Measurements from ENCODE around the gene CILP2. TPM values are rescaled to one million over a fixed set of nuclear protein-coding genes. Genes with fewer than 3 reads are reported as not detected.

Gene CILP2
- total and polyA plus RNA-seq, 9 of the 15 experiments (the other 6 are each of a cell fraction or from before 2014, with no cell fraction given), result 0.04 to 0.35 (median 0.05) TPM; not detected in 2

GRCh38 chr19:19493841-19494546 is 44.1 kb upstream of the CILP2 start (continued):
- TF ChIP-seq FUS (optimal IDR thresholded peaks at IDR 0.05; ENCODE audit: low read depth, low read length) (no peak), GABPA (tag; conservative IDR thresholded peaks at IDR 0.05; ENCODE audit: low read depth) (no peak), ZNF449 (CRISPR knock-in tag; IDR thresholded peaks at IDR 0.05) (no peak), TGIF2 (CRISPR knock-in tag; IDR thresholded peaks at IDR 0.05) (no peak), NBN (IDR thresholded peaks at IDR 0.05; ENCODE audit: low read depth) (no peak), ZNF398 (CRISPR knock-in tag; IDR thresholded peaks at IDR 0.05) (no peak), NRF1 (conservative IDR thresholded peaks at IDR 0.05 in 1 of 2, IDR thresholded peaks at IDR 0.05 in 1 of 2) (no peak), NKRF (IDR thresholded peaks at IDR 0.05; ENCODE audit: borderline replicate concordance) (no peak), SNIP1 (IDR thresholded peaks at IDR 0.05; ENCODE audit: low read depth) (no peak), EP400 (IDR thresholded peaks at IDR 0.05) (no peak), RBFOX2 (IDR thresholded peaks at IDR 0.05; ENCODE audit: low read depth, low read length) (no peak), ASH1L (IDR thresholded peaks at IDR 0.05; ENCODE audit: borderline replicate concordance, low read depth, partially characterized antibody) (no peak), ZNF274 (IDR thresholded peaks at IDR 0.05; ENCODE audit: borderline replicate concordance, low read depth, low read length) (no peak)

All from K562 (cell line).